GM12878 (cell line): ENCODE results near the gene C1orf52.

Source experiments
- MXI1 ChIP-seq: fragments of 150-350 bp; IDR thresholded peaks from 2 replicates; pipeline ENCODE4 v1.6.1; 2011; ENCODE audit warnings: low read depth, mild to moderate bottlenecking, inconsistent platforms, low read length, improper control_type of control experiment
- POLR2A ChIP-seq: IDR thresholded peaks from 2 replicates; pipeline ENCODE4 v1.6.1; 2011; ENCODE audit warnings: low read depth, mild to moderate bottlenecking, low read length
- TCF12 ChIP-seq: IDR thresholded peaks from 2 replicates; pipeline ENCODE4 v1.6.1; 2011; ENCODE audit warnings: low read depth, mild to moderate bottlenecking, low read length
- YY1 ChIP-seq: IDR thresholded peaks from 2 replicates; pipeline ENCODE4 v1.6.1; 2011; ENCODE audit warnings: low read depth, mild to moderate bottlenecking, low read length
- TF ChIP-seq, protein P1 (sequence below): IDR thresholded peaks from 2 replicates; pipeline ENCODE4 v1.6.1; 2012; ENCODE audit warnings: improper control_type of control experiment, low read depth, low read length; ENCODE audit not compliant: insufficient replicate concordance
- TF ChIP-seq, protein P2 (sequence below): fragments of 450-650 bp; IDR thresholded peaks from 2 replicates; pipeline ENCODE4 v1.6.1; 2014; ENCODE audit warnings: mild to moderate bottlenecking
- TF ChIP-seq, protein P3 (sequence below), 3 experiments: IDR thresholded peaks in 2 of 3; conservative IDR thresholded peaks in 1 of 3; 2 replicates each; pipeline ENCODE4 v1.5.1; 2011; ENCODE audit warnings: low read depth in 3 of 3, low read length in 3 of 3, mild to moderate bottlenecking in 3 of 3, control low read depth in 2 of 3, moderate library complexity in 2 of 3, inconsistent platforms in 1 of 3, mixed read lengths in 1 of 3; ENCODE audit not compliant: control insufficient read depth in 2 of 3, insufficient read depth in 1 of 3; ENCODE audit errors: extremely low read depth in 1 of 3

DNA sequence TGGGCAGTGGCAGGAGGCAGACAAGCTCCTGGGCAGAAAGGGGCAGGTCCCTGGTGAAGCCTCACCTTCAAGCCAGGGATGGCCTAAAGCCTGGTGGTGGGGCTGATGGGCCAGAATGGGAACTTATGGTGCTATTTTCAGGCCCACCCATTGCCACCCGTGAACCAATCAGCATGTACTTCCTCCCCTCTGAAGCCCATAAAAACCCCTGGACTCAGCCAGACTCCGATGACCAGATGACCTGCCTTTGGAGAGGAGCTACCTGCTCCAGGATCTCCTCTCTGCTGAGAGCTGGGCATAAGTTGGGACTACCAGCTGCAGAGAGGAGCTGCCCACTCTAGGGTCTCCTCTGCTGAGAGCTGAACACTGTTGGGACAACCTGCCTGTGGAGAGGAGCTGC is 24.7 kb upstream of the C1orf52 start:
- TF ChIP-seq, protein P1, sequence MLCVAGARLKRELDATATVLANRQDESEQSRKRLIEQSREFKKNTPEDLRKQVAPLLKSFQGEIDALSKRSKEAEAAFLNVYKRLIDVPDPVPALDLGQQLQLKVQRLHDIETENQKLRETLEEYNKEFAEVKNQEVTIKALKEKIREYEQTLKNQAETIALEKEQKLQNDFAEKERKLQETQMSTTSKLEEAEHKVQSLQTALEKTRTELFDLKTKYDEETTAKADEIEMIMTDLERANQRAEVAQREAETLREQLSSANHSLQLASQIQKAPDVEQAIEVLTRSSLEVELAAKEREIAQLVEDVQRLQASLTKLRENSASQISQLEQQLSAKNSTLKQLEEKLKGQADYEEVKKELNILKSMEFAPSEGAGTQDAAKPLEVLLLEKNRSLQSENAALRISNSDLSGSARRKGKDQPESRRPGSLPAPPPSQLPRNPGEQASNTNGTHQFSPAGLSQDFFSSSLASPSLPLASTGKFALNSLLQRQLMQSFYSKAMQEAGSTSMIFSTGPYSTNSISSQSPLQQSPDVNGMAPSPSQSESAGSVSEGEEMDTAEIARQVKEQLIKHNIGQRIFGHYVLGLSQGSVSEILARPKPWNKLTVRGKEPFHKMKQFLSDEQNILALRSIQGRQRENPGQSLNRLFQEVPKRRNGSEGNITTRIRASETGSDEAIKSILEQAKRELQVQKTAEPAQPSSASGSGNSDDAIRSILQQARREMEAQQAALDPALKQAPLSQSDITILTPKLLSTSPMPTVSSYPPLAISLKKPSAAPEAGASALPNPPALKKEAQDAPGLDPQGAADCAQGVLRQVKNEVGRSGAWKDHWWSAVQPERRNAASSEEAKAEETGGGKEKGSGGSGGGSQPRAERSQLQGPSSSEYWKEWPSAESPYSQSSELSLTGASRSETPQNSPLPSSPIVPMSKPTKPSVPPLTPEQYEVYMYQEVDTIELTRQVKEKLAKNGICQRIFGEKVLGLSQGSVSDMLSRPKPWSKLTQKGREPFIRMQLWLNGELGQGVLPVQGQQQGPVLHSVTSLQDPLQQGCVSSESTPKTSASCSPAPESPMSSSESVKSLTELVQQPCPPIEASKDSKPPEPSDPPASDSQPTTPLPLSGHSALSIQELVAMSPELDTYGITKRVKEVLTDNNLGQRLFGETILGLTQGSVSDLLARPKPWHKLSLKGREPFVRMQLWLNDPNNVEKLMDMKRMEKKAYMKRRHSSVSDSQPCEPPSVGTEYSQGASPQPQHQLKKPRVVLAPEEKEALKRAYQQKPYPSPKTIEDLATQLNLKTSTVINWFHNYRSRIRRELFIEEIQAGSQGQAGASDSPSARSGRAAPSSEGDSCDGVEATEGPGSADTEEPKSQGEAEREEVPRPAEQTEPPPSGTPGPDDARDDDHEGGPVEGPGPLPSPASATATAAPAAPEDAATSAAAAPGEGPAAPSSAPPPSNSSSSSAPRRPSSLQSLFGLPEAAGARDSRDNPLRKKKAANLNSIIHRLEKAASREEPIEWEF, result no peak
- TF ChIP-seq MXI1 (no peak), POLR2A (no peak), YY1 (no peak), TCF12 (no peak)
- TF ChIP-seq, protein P2, sequence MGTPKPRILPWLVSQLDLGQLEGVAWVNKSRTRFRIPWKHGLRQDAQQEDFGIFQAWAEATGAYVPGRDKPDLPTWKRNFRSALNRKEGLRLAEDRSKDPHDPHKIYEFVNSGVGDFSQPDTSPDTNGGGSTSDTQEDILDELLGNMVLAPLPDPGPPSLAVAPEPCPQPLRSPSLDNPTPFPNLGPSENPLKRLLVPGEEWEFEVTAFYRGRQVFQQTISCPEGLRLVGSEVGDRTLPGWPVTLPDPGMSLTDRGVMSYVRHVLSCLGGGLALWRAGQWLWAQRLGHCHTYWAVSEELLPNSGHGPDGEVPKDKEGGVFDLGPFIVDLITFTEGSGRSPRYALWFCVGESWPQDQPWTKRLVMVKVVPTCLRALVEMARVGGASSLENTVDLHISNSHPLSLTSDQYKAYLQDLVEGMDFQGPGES, result no peak
- TF ChIP-seq, protein P3, sequence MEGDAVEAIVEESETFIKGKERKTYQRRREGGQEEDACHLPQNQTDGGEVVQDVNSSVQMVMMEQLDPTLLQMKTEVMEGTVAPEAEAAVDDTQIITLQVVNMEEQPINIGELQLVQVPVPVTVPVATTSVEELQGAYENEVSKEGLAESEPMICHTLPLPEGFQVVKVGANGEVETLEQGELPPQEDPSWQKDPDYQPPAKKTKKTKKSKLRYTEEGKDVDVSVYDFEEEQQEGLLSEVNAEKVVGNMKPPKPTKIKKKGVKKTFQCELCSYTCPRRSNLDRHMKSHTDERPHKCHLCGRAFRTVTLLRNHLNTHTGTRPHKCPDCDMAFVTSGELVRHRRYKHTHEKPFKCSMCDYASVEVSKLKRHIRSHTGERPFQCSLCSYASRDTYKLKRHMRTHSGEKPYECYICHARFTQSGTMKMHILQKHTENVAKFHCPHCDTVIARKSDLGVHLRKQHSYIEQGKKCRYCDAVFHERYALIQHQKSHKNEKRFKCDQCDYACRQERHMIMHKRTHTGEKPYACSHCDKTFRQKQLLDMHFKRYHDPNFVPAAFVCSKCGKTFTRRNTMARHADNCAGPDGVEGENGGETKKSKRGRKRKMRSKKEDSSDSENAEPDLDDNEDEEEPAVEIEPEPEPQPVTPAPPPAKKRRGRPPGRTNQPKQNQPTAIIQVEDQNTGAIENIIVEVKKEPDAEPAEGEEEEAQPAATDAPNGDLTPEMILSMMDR (IDR thresholded peaks at IDR 0.05 in 2 of 3, conservative IDR thresholded peaks at IDR 0.05 in 1 of 3; ENCODE audit: control insufficient read depth in 2 of 3, extremely low read depth in 1 of 3, insufficient read depth in 1 of 3, low read depth in 3 of 3, low read length in 3 of 3), result no peak
